Heart right ventricle (tissue), 16 donors: ENCODE results near the gene CHST3. TPM values are rescaled to one million over a fixed set of nuclear protein-coding genes. Genes with fewer than 3 reads are reported as not detected.
"Not testable (repeated sequence)": the region's sequence is repeated elsewhere in the genome, so short reads cannot be mapped to it uniquely, and the experiment has no call there.

ENCODE experiments used
- ATAC-seq, 8 donors: fragments of 200-7000 bp; cut with Tn5 transposase; one replicate each; pipeline ENCODE4 v1.9.1; 2020; ENCODE audit warnings: mild to moderate bottlenecking in 8 of 8, moderate library complexity in 8 of 8, moderate number of reproducible peaks in 1 of 8
- DNase-seq, 2 donors: peaks; one replicate each; pipeline ENCODE4 v3.0.0-alpha.2; 2020
- H3K27ac ChIP-seq, 10 donors: fragments of 200-600 bp; sonication (generic) in 2 of 10; one replicate each; pipeline versions ENCODE4 v1.5.0 to v1.8.0; 2020 to 2022; ENCODE audit warnings: mild to moderate bottlenecking in 3 of 10
- H3K27me3 ChIP-seq, 7 donors: fragments of 200-600 bp; one replicate each; pipeline ENCODE4 v1.8.0; 2021 to 2022; ENCODE audit warnings: mild to moderate bottlenecking in 2 of 7
- H3K36me3 ChIP-seq, 9 donors: fragments of 200-600 bp; sonication (generic) in 1 of 9; one replicate each; pipeline versions ENCODE4 v1.5.0 to v1.8.0; 2020 to 2022; ENCODE audit warnings: mild to moderate bottlenecking in 2 of 9
- H3K4me1 ChIP-seq, 9 donors: fragments of 200-600 bp; sonication (generic) in 1 of 9; one replicate each; pipeline versions ENCODE4 v1.5.0 to v1.8.0; 2020 to 2022; ENCODE audit warnings: mild to moderate bottlenecking in 4 of 9
- H3K4me3 ChIP-seq, 10 donors: fragments of 200-600 bp; sonication (generic) in 2 of 10; one replicate each; pipeline versions ENCODE4 v1.5.0 to v1.8.0; 2020 to 2022; ENCODE audit warnings: mild to moderate bottlenecking in 7 of 10, moderate library complexity in 2 of 10
- H3K9me3 ChIP-seq, 11 donors: fragments of 200-600 bp in 10 of 11; sonication (generic) in 2 of 11; one replicate each; pipeline versions ENCODE4 v1.5.0 to v1.8.0; 2013 to 2022; ENCODE audit warnings: mild to moderate bottlenecking in 2 of 11, control low read depth in 1 of 11, moderate library complexity in 1 of 11
- WGBS, 2 donors: extraction: QIAGEN DNeasy Blood & Tissue Kit; methylation state at CpG; one replicate each; pipeline ENCODE4 v1.1.7; 2013; ENCODE audit warnings: inconsistent platforms in 1 of 2; 5-methylcytosine and 5-hydroxymethylcytosine counted together
- intact Hi-C, 10 donors: fragments of 100-400 bp; cut with DNase I; formaldehyde crosslinking; loops; one replicate each; pipeline versions ENCODE4 v1.11.1 to v1.14.2; 2022
- polyA plus RNA-seq, 2 donors: library from polyadenylated mRNA; stranded (reverse); fragments of 200-250 nt; gene quantifications; one replicate each; pipeline ENCODE4 v1.2.3, GENCODE V29; 2013
- total RNA-seq, 10 donors: library from RNA; stranded (reverse); fragmentation: NEBNext Ultra II Directional in 3 of 10; extraction: Animal tissue kit (Norgen Biotek cat#: 25700) in 3 of 10; gene quantifications; one replicate each; pipeline versions ENCODE4 v1.2.1 to v1.2.4, GENCODE V29; 2021 to 2023
- TF ChIP-seq, protein P1 (sequence below), 9 donors: fragments of 200-600 bp; sonication (generic) in 2 of 9; IDR thresholded peaks; one replicate each; pipeline versions ENCODE4 v1.5.0 to v1.8.0; 2021 to 2022; ENCODE audit warnings: antibody characterized with exemption in 9 of 9, mild to moderate bottlenecking in 5 of 9, moderate library complexity in 1 of 9
- donor health status: Arrhythmogenic right ventricular cardiomyopathy.
- donor health status: ischemic (EF 13 %, LVEDD 7.1; RV severe dilation, severe dysfunction).
- donor health status: healthy with polysubstance abuse.
- donor health status: DM: no; HTN: yes; CAD: no.
- donor health status: DM: no; HTN: no; CAD: no.
- donor health status: ischemic (EF 25% LVEDD 6.9; RV normal size, moderate dysfunction).
- donor health status: ischemic (EF 25% LVEDD 5.7; RV mildly dilated, moderate dysfunction).
- donor health status: healthy.
- donor health status: DM: yes; HTN: yes; CAD: no.
- donor health status: Ischemic cardiomyopathy.
- donor health status: ischemic (EF 35%, LVEDD 5.7; RV mildly dilated, moderate dysfunction).
- donor health status: nonischemic (EF 11% LVEDD 7.7; RV severe dilation, severe dysfunction).
- donor health status: DM: yes; HTN: yes; CAD: no.
- donor health status: PGD.
- donor health status: ischemic (EF 29% LVEDD 5.4; RV normal size, mild dysfunction).
- donor health status: nonischemic (EF 23%, LVEDD 6.1; RV moderate dilation, normal function).

Gene CHST3
- total and polyA plus RNA-seq, 12 donors = 6.3 to 28.7 (median 20.5) TPM

DNA sequence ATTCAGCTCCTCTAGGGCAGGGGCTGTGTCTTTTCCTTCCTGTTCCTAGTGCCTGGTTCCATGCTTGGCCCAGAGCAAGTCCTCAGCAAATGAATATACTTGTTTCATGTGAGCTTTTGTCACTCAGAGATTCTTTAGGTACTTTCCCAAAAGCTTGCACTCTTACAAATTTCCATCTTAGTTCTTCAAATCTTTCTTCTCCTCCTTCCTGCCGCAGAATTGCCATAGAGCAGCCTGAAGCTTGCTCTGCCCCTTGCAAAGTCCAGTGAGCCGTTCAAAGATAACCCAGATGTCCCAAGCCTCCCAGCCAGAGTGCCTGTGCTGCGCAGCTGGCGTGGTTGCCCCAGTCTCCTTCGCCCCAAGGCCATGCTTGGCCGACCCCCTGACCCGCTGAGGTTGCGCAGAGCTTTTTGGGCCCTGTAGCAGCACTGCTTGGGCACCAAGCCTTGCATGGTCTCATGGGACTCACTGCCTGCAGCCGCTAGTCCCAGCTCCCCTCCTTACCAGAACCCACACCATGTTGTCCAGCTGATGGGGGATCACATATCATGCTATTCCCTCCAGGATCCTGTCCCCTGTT lies 20.7 kb downstream of the CHST3 start:
- ATAC-seq = peak in 3 of 8 donors; percentile 4 to 7 (median 6)
- intact Hi-C loops = no loop called here
- TF ChIP-seq, protein P1, sequence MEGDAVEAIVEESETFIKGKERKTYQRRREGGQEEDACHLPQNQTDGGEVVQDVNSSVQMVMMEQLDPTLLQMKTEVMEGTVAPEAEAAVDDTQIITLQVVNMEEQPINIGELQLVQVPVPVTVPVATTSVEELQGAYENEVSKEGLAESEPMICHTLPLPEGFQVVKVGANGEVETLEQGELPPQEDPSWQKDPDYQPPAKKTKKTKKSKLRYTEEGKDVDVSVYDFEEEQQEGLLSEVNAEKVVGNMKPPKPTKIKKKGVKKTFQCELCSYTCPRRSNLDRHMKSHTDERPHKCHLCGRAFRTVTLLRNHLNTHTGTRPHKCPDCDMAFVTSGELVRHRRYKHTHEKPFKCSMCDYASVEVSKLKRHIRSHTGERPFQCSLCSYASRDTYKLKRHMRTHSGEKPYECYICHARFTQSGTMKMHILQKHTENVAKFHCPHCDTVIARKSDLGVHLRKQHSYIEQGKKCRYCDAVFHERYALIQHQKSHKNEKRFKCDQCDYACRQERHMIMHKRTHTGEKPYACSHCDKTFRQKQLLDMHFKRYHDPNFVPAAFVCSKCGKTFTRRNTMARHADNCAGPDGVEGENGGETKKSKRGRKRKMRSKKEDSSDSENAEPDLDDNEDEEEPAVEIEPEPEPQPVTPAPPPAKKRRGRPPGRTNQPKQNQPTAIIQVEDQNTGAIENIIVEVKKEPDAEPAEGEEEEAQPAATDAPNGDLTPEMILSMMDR (IDR thresholded peaks at IDR 0.05) = no peak
- Histone ChIP-seq H3K4me1 (peaks cover 55 to 92% (median 86%) of the 10 kb centered on the region in 9 donors), H3K9me3 (no peaks in the 10 kb centered on the region), H3K27ac (peak overlapping the region; percentile 75 to 86 (median 82)), H3K36me3 (no peaks in the 10 kb centered on the region), H3K4me3 (no peak overlapping the region), H3K27me3 (no peaks in the 10 kb centered on the region)
- 58 to 76% methylated on average over 9 of the region's 9 CpGs for WGBS, 2 donors
- no peak for DNase-seq

DNA sequence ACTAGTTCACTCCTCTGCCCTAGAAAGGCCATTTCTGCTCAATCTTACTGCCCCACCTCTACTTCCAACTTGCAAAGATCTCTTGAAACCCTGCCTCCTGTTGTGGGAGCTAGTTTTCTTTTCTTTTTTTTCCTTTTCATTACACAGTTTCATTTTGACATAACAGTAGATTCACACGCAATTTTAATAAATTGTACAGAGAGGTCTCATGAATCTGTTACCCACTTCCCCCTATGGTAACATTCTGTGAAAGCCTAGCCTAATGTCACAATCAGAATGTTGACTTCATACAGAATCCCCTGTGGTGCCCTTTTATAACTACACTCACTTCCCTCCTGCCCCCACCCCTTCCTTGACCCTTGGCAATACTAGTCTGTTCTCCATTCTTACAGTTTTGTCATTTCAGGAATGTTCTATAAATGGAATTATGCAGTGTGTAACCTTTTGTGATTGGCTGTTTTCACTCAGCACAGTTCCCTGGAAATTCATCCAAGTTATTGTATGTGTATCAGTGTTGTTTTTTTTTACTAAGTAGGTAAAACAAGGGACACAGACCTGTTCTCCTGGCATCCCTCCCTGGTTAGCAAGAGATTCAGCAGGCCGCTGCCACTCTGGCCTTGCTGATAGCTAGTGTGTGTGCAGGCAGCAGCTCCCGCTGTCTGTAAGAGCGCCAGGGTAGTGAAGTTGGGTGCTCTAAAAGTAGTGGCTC lies 21.5 kb downstream of the CHST3 start:
- Histone ChIP-seq H3K36me3 (no peaks in the 10 kb centered on the region), H3K27me3 (no peaks in the 10 kb centered on the region), H3K9me3 (no peaks in the 10 kb centered on the region), H3K27ac (peak overlapping the region; percentile 75 to 86 (median 82)), H3K4me3 (no peak overlapping the region), H3K4me1 (peaks cover 52 to 92% (median 83%) of the 10 kb centered on the region in 9 donors)
- TF ChIP-seq, protein P1 (IDR thresholded peaks at IDR 0.05) = peak in 2 of 9 donors; percentile 8 to 25
- ATAC-seq (peak; percentile 58 to 81 (median 72)), DNase-seq (peak in 1 of 2 donors; percentile 66)
- WGBS, 2 donors = 42 to 50% methylated on average over 4 of the region's 4 CpGs
- intact Hi-C loops = no loop called here

DNA sequence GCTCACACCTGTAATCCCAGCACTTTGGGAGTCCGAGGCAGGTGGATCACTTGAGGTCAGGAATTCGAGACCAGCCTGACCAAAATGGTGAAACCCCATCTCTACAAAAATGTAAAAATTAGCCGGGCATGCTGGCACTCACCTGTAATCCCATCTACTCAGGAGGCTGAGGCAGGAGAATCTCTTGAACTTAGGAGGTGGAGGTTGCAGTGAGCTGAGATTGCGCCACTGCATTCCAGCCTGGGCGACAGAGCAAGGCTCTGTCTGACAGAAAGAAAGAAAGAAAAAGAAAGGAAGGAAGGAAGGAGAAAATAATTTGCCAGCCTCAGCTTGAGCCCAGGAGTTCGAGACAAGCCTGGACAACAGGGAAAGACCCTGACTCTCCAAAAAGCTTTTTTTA lies 24.7 kb downstream of the CHST3 start:
- DNase-seq, ATAC-seq, intact Hi-C loops: not testable (repeated sequence)

DNA sequence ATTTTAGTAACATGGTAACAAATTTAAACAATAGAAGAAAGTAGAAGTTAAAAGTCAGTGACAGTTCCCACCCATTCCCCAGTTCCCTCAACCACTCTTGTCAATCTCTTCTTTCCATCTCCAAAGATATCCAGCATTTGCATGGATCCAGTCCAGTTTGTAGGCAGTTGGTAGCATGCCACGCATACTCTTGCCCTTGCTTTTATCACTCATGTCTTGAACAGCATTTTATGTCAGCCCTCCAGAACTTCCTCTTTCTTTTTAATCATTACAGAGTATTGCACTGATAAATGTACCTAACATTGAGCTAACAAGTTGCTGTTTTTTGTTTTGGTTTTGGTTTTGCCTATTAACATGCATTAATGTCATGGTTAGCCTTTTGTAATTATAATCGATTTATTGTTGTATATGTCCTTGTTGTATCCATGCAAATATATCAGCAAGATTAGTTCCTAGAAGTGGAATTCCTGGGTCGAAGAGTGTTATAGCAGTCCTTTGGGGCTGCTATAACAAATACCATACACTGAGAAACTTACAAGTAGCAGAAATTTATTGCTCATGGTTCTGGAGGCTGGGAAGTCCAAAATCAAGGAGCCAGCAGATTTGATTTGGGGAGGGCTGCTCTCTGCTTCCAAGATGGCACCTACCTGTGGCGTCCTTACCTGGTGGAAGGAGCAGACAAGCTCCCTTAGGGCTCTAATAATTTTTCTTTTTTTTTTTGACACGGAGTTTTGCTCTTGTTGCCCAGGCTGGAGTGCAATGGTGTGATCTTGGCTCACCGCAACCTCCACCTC lies 25.7 kb downstream of the CHST3 start:
- H3K36me3 ChIP-seq = no peaks in the 10 kb centered on the region
- H3K9me3 ChIP-seq = no peaks in the 10 kb centered on the region
- no peak overlapping the region for H3K4me3 ChIP-seq
- peaks cover 21 to 59% (median 46%) of the 10 kb centered on the region in 9 donors for H3K4me1 ChIP-seq
- intact Hi-C loops = no loop called here
- H3K27me3 ChIP-seq = no peaks in the 10 kb centered on the region
- TF ChIP-seq, protein P1 (IDR thresholded peaks at IDR 0.05) = no peak
- DNase-seq (no peak), ATAC-seq (no peak)
- 72 to 75% methylated on average over 6 of the region's 6 CpGs for WGBS, 2 donors
- no peak overlapping the region for H3K27ac ChIP-seq

More for the DNA sequence above, 24.7 kb downstream of the CHST3 start:
- H3K36me3 ChIP-seq, H3K27me3 ChIP-seq, H3K4me3 ChIP-seq, H3K9me3 ChIP-seq, H3K27ac ChIP-seq: not testable (repeated sequence)
- WGBS, 2 donors = 98% methylated on average over 6 of the region's 6 CpGs
- peaks cover 30 to 66% (median 56%) of the 10 kb centered on the region in 9 donors for H3K4me1 ChIP-seq
